Osteocyte (in vitro differentiated cells): Measurements from ENCODE around the gene RASL12. TPM values are rescaled to one million over a fixed set of nuclear protein-coding genes. Genes with fewer than 3 reads are reported as not detected.
A peak's percentile ranks its signal among the peaks of the same experiment; 100 is the strongest.
"Not testable (repeated sequence)": the region's sequence is repeated elsewhere in the genome, so short reads cannot be mapped to it uniquely, and the experiment has no call there.

Experiments
- DNase-seq: peaks from one replicate; pipeline ENCODE4 v3.0.0; 2021; ENCODE audit warnings: mixed read lengths; ENCODE audit not compliant: unreplicated experiment; ENCODE audit errors: extremely low spot score
- H3K27ac Mint-ChIP-seq: one replicate; pipeline ENCODE4 v1.8.0; 2021; ENCODE audit warnings: mild to moderate bottlenecking, mixed read lengths; ENCODE audit not compliant: unreplicated experiment
- H3K27me3 Mint-ChIP-seq: one replicate; pipeline ENCODE4 v1.8.0; 2021; ENCODE audit warnings: mixed read lengths; ENCODE audit not compliant: unreplicated experiment
- H3K36me3 Mint-ChIP-seq: one replicate; pipeline ENCODE4 v1.8.0; 2021; ENCODE audit warnings: mixed read lengths; ENCODE audit not compliant: unreplicated experiment
- H3K4me1 Mint-ChIP-seq: one replicate; pipeline ENCODE4 v1.8.0; 2021; ENCODE audit warnings: mixed read lengths; ENCODE audit not compliant: unreplicated experiment
- H3K4me3 Mint-ChIP-seq: one replicate; pipeline ENCODE4 v1.8.0; 2021; ENCODE audit warnings: mild to moderate bottlenecking, moderate library complexity, mixed read lengths; ENCODE audit not compliant: unreplicated experiment
- H3K9me3 Mint-ChIP-seq: one replicate; pipeline ENCODE4 v1.8.0; 2021; ENCODE audit warnings: mixed read lengths; ENCODE audit not compliant: unreplicated experiment
- total RNA-seq: library from RNA; stranded (reverse); gene quantifications from 2 replicates; pipeline ENCODE4 v1.2.1, GENCODE V29; 2021
- TF ChIP-seq, protein P1 (sequence below): fragments of 200-600 bp; sonication (generic); IDR thresholded peaks from 2 replicates; pipeline ENCODE4 v1.5.0; 2021; ENCODE audit warnings: antibody characterized with exemption, mild to moderate bottlenecking, moderate library complexity

RASL12 gene
- total RNA-seq, 1 donor from 2014 or later, result 0.78 TPM

DNA sequence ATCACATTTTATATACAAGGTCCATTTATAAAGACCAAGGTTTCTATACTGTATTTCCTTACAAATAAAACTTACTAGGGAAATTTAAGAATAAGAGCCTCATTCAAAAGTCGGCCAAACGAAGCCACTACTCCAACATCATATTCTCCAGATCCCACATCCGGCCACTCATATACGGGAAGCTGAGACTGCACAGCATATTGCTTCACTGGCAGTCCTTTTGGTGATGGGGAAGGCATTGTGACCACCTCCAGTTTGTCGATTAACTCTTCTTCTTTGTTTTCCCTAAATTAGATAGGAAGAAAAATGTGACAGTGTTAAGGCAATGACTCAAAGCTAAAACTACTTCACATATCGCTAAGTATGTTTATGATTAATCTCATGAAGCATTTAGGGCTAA lies 41.0 kb downstream of the RASL12 start:
- Mint-ChIP-seq H3K27me3 (peaks cover 3% of the 10 kb centered on the region), H3K4me3 (no peak overlapping the region), H3K9me3 (no peaks in the 10 kb centered on the region), H3K36me3 (peaks cover 23% of the 10 kb centered on the region), H3K27ac (no peak overlapping the region), H3K4me1 (peaks cover 12% of the 10 kb centered on the region)
- no peak for DNase-seq
- TF ChIP-seq, protein P1, sequence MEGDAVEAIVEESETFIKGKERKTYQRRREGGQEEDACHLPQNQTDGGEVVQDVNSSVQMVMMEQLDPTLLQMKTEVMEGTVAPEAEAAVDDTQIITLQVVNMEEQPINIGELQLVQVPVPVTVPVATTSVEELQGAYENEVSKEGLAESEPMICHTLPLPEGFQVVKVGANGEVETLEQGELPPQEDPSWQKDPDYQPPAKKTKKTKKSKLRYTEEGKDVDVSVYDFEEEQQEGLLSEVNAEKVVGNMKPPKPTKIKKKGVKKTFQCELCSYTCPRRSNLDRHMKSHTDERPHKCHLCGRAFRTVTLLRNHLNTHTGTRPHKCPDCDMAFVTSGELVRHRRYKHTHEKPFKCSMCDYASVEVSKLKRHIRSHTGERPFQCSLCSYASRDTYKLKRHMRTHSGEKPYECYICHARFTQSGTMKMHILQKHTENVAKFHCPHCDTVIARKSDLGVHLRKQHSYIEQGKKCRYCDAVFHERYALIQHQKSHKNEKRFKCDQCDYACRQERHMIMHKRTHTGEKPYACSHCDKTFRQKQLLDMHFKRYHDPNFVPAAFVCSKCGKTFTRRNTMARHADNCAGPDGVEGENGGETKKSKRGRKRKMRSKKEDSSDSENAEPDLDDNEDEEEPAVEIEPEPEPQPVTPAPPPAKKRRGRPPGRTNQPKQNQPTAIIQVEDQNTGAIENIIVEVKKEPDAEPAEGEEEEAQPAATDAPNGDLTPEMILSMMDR, result no peak

DNA sequence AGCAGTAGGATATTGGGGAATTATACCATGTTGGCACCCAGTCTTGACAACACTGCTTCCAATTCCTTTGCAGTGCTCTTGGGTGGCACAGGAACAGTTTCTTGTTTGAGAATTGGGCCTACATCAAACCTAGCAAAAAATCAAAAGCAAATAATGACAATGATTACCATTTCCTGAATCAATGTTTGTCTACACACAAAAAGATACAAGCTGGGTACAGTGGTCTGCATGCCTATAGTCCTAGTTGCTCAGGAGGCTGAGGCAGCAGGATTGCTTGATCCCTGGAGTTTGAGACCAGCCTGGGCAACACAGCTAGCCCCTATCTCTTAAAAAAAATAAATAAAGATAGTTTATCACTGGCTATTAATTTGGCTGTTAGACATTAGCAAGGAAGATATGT lies 46.3 kb downstream of the RASL12 start:
- no peaks in the 10 kb centered on the region for H3K27me3 Mint-ChIP-seq
- H3K36me3 Mint-ChIP-seq, result peaks cover 48% of the 10 kb centered on the region
- DNase-seq, result no peak
- no peak overlapping the region for H3K27ac Mint-ChIP-seq
- TF ChIP-seq, protein P1, result no peak
- H3K4me3 Mint-ChIP-seq, result no peak overlapping the region
- H3K9me3 Mint-ChIP-seq, result no peaks in the 10 kb centered on the region
- H3K4me1 Mint-ChIP-seq, result no peaks in the 10 kb centered on the region

DNA sequence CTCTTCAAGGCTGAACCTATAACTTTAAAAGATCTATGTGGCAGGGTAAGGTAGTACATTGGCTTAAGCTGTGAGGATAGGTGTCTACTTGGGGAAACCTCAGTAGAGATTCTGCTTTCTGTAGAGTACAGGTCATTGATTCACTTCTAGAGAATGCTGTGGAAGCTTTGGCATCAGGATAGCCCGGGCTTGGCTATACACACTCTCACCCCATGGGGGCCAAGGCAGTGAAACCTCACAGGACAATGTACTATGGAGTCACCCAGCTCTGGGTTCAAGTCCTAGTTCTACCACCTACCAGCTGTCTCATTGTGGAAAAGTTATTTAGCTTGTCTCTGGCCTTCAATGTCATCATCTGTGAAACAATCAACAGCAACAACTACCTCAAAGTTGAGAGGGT lies 47.4 kb downstream of the RASL12 start:
- DNase-seq, result no peak
- Mint-ChIP-seq H3K36me3 (peaks cover 48% of the 10 kb centered on the region), H3K27ac (no peak overlapping the region), H3K9me3 (no peaks in the 10 kb centered on the region), H3K4me3 (no peak overlapping the region), H3K27me3 (no peaks in the 10 kb centered on the region), H3K4me1 (no peaks in the 10 kb centered on the region)
- TF ChIP-seq, protein P1, result no peak

DNA sequence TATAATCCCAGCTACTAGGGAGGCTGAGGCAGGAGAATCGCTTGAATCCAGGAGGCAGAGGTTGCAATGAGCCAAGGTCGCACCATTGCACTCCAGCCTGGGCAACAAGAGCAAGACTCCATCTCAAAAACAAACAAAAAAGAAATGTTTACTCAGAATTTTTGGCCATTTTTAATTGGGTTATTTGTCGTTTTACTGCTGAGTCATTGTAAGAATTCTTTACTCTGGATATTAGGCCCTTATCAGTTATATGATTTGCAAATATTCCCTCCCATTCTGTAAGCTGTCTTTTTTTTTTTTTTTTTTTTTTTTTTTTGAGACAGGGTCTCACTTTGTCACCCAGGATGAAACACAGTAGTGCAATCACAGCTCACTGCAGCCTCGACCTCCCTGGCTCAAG lies 56.6 kb downstream of the RASL12 start:
- not testable (repeated sequence) for H3K4me1 Mint-ChIP-seq, H3K27ac Mint-ChIP-seq, H3K4me3 Mint-ChIP-seq, H3K27me3 Mint-ChIP-seq, H3K9me3 Mint-ChIP-seq, DNase-seq
- H3K36me3 Mint-ChIP-seq, result peaks cover 36% of the 10 kb centered on the region

DNA sequence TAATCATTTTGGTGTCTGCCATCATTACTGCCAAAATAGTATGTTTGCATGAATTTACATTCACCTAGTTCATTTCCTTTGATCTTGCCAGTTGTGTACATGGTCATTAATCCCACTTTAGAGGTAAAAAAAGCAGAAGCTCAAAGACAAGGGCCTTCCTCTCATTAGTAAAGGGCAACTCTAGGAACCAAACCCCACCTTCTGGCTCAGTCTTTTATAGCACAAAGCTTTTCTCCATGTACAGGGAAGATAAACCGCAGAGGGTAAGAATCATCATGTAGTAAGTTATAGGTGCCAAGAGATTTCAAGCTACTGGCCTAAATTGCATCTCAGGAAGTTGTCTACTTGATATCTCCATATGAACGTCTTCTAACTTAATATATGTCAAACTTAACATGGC lies 58.8 kb downstream of the RASL12 start:
- DNase-seq, result no peak
- peaks cover 31% of the 10 kb centered on the region for H3K36me3 Mint-ChIP-seq
- TF ChIP-seq, protein P1, result peak; percentile 25
- H3K9me3 Mint-ChIP-seq, result peaks cover 7% of the 10 kb centered on the region
- H3K27ac Mint-ChIP-seq, result no peak overlapping the region
- peaks cover 7% of the 10 kb centered on the region for H3K4me1 Mint-ChIP-seq
- H3K27me3 Mint-ChIP-seq, result no peaks in the 10 kb centered on the region
- H3K4me3 Mint-ChIP-seq, result no peak overlapping the region

DNA sequence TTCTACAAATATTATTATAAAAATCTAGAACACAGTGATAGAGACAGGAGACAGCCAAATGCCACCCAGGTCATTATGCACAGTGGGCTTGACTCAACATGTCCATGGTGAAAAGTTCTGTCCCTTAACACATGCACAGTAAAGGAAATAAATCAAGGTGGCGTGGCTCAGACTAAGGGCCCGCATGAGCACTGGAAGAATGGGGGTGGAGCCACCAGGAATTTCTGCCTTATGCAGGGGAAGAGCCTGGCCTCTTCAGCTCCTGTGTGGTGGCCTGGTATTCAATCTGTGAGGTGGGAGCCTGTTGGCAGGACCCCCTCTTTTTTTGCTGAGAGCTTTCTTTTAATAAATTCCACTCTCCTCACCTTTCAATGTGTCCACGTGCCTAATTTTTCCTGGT lies 60.9 kb downstream of the RASL12 start:
- no peak for DNase-seq
- TF ChIP-seq, protein P1, result no peak
- peaks cover 7% of the 10 kb centered on the region for H3K4me1 Mint-ChIP-seq
- H3K27ac Mint-ChIP-seq, result no peak overlapping the region
- no peak overlapping the region for H3K4me3 Mint-ChIP-seq
- H3K36me3 Mint-ChIP-seq, result peaks cover 24% of the 10 kb centered on the region
- no peaks in the 10 kb centered on the region for H3K9me3 Mint-ChIP-seq
- H3K27me3 Mint-ChIP-seq, result no peaks in the 10 kb centered on the region
